CD4-positive, alpha-beta memory T cell (primary cell): ENCODE measurements around the gene ZNF324. TPM values are rescaled to one million over a fixed set of nuclear protein-coding genes. Genes with fewer than 3 reads are reported as not detected.

Source experiments
- CTCF ChIA-PET: fragments of 350-600 bp; sonication (Branson Sonifier 250); formaldehyde crosslinking; loops from one replicate; lab custom pipeline; 2021; ENCODE audit warnings: inconsistent platforms; ENCODE audit not compliant: partially characterized antibody; lab: Charles Lee
- POLR2A ChIA-PET: fragments of 350-600 bp; sonication (Branson Sonifier 250); formaldehyde crosslinking; loops from one replicate; lab custom pipeline; 2021; ENCODE audit not compliant: partially characterized antibody; lab: Charles Lee
- DNase-seq, 5 donors: peaks; one replicate each; pipeline versions ENCODE4 v3.0.0 to v3.0.0-alpha.2; 2020 to 2022; ENCODE audit warnings: mixed read lengths in 1 of 5
- H3K27ac ChIP-seq: one replicate; pipeline ENCODE4 v1.7.0; 2013; ENCODE audit warnings: low read depth, low read length
- H3K27me3 ChIP-seq: 2 replicates; pipeline ENCODE4 v1.7.0; 2013; ENCODE audit warnings: mild to moderate bottlenecking, low read length, moderate library complexity; ENCODE audit not compliant: insufficient read depth
- H3K36me3 ChIP-seq: 2 replicates; pipeline ENCODE4 v1.7.0; 2013; ENCODE audit warnings: mild to moderate bottlenecking, low read length, moderate library complexity; ENCODE audit not compliant: insufficient read depth
- H3K4me1 ChIP-seq: 2 replicates; pipeline ENCODE4 v1.7.0; 2013; ENCODE audit warnings: mild to moderate bottlenecking, low read length, moderate library complexity; ENCODE audit not compliant: insufficient read depth
- H3K4me3 ChIP-seq, 2 donors: one replicate each; pipeline ENCODE4 v1.7.0; 2013; ENCODE audit warnings: low read length in 2 of 2, mild to moderate bottlenecking in 1 of 2
- H3K9me3 ChIP-seq, 2 donors: one replicate each; pipeline ENCODE4 v1.7.0; 2013; ENCODE audit warnings: low read length in 2 of 2, control low read depth in 1 of 2; ENCODE audit not compliant: control insufficient read depth in 1 of 2
- H3K27ac Mint-ChIP-seq, 7 donors: one replicate each; pipeline ENCODE4 v1.8.0; 2020 to 2021; ENCODE audit warnings: mixed read lengths in 7 of 7, mild to moderate bottlenecking in 6 of 7, inconsistent platforms in 3 of 7, moderate library complexity in 3 of 7
- H3K27me3 Mint-ChIP-seq, 2 donors: one replicate each; pipeline ENCODE4 v1.8.0; 2020 to 2021; ENCODE audit warnings: mixed read lengths in 2 of 2
- H3K36me3 Mint-ChIP-seq, 2 donors: one replicate each; pipeline ENCODE4 v1.8.0; 2020 to 2021; ENCODE audit warnings: mixed read lengths in 2 of 2, inconsistent platforms in 1 of 2, mild to moderate bottlenecking in 1 of 2
- H3K4me1 Mint-ChIP-seq, 4 donors: one replicate each; pipeline ENCODE4 v1.8.0; 2020 to 2021; ENCODE audit warnings: mixed read lengths in 4 of 4, mild to moderate bottlenecking in 1 of 4
- H3K4me3 Mint-ChIP-seq, 8 donors: one replicate each; pipeline ENCODE4 v1.8.0; 2020 to 2021; ENCODE audit warnings: mixed read lengths in 8 of 8, mild to moderate bottlenecking in 7 of 8, moderate library complexity in 6 of 8, inconsistent platforms in 3 of 8
- H3K9me3 Mint-ChIP-seq, 8 donors: one replicate each; pipeline ENCODE4 v1.8.0; 2020 to 2021; ENCODE audit warnings: mixed read lengths in 8 of 8, mild to moderate bottlenecking in 5 of 8, inconsistent platforms in 3 of 8, moderate library complexity in 1 of 8
- intact Hi-C: fragments of 100-400 bp; cut with micrococcal nuclease; formaldehyde crosslinking; loops from one replicate; pipeline ENCODE4 v1.15.1; 2023
- polyA plus RNA-seq, 2 donors: library from polyadenylated mRNA; unstranded; fragments of 300-500 nt; fragmentation: Illumina TruSeq; gene quantifications; one replicate each; pipeline ENCODE4 v1.2.3, GENCODE V29; 2021
- total RNA-seq, 2 experiments: library from RNA; stranded (reverse); gene quantifications; one replicate each; pipeline ENCODE4 v1.2.3, GENCODE V29; 2021

ZNF324 gene
- total and polyA plus RNA-seq, 4 experiments from 2014 or later, result 5.6 to 27.6 (median 22.3) TPM

GRCh38 chr19:58476498-58477015 is 9.7 kb downstream of the ZNF324 start:
- Histone ChIP-seq H3K27ac (peak overlapping the region; percentile 90), H3K4me1 (peaks cover 17% of the 10 kb centered on the region), H3K36me3 (peaks cover 4% of the 10 kb centered on the region), H3K4me3 (peak overlapping the region; percentile 57 to 94), H3K27me3 (no peaks in the 10 kb centered on the region), H3K9me3 (no peaks in the 10 kb centered on the region)
- peaks cover 9 to 33% (median 19%) of the 10 kb centered on the region in 4 donors for H3K4me1 Mint-ChIP-seq
- intact Hi-C loops, result loop anchor here (1.0 to 5.0 kb wide), 7 partner anchors 23 to 249 kb away; partner anchors contain the start of genes ERVK3-1, MZF1, ZBTB45 and ZNF132
- ChIA-PET CTCF (interaction anchor here (1.0 to 1.8 kb wide), 2 partner anchors 38 to 104 kb away, joined by 3 to 6 read pairs; no protein-coding TSS in a partner anchor), POLR2A (interaction anchor here (1.0 to 1.9 kb wide), 6 partner anchors 20 to 114 kb away, joined by 3 to 11 read pairs (median 4); partner anchors contain the start of genes RPS5, SLC27A5, TRIM28 and ZNF324B)
- DNase-seq, result no peak
- H3K27ac Mint-ChIP-seq, result peak overlapping the region; percentile 92 to 100 (median 99)
- peak overlapping the region; percentile 86 to 98 (median 96) for H3K4me3 Mint-ChIP-seq
- peaks cover 4 to 24% of the 10 kb centered on the region in 2 donors for H3K36me3 Mint-ChIP-seq
- H3K27me3 Mint-ChIP-seq, result no peaks in the 10 kb centered on the region
- H3K9me3 Mint-ChIP-seq, result no peaks in the 10 kb centered on the region

- ChIA-PET CTCF (interaction anchor here (1.0 to 1.8 kb wide), 2 partner anchors 37 to 104 kb away, joined by 3 to 6 read pairs; no protein-coding TSS in a partner anchor), POLR2A (interaction anchor here (1.0 to 1.4 kb wide), 4 partner anchors 20 to 115 kb away, joined by 3 to 4 read pairs (median 4); partner anchors contain the start of genes SLC27A5 and ZNF497)
- H3K4me3 ChIP-seq, result no peak overlapping the region
- DNase-seq, result no peak
- peak overlapping the region; percentile 90 for H3K27ac ChIP-seq
- no peaks in the 10 kb centered on the region for H3K9me3 ChIP-seq
- Mint-ChIP-seq H3K27me3 (no peaks in the 10 kb centered on the region), H3K9me3 (no peaks in the 10 kb centered on the region), H3K27ac (peak overlapping the region; percentile 92 to 100 (median 99)), H3K4me1 (peaks cover 10 to 33% (median 19%) of the 10 kb centered on the region in 4 donors), H3K4me3 (peak overlapping the region; percentile 86 to 98 (median 96)), H3K36me3 (peaks cover 2 to 23% of the 10 kb centered on the region in 2 donors)
- peaks cover 17% of the 10 kb centered on the region for H3K4me1 ChIP-seq
- intact Hi-C loops, result loop anchor here (5.0 kb wide), 2 partner anchors 40 to 250 kb away; partner anchors contain the start of genes ZBTB45 and ZNF544
- peaks cover 4% of the 10 kb centered on the region for H3K36me3 ChIP-seq
- no peaks in the 10 kb centered on the region for H3K27me3 ChIP-seq
Measured at GRCh38 chr19:58477130-58477529, 10.2 kb downstream of the ZNF324 start.

GRCh38 chr19:58477871-58478270 is 11.0 kb downstream of the ZNF324 start:
- Mint-ChIP-seq H3K9me3 (no peaks in the 10 kb centered on the region), H3K4me1 (peaks cover 11 to 33% (median 19%) of the 10 kb centered on the region in 4 donors), H3K4me3 (peak overlapping the region in 1 of 8 donors; percentile 31), H3K27me3 (no peaks in the 10 kb centered on the region), H3K36me3 (peaks cover 0 to 16% of the 10 kb centered on the region in 2 donors), H3K27ac (peak overlapping the region in 3 of 7 donors; percentile 68 to 92 (median 70))
- H3K4me1 ChIP-seq, result peaks cover 17% of the 10 kb centered on the region
- intact Hi-C loops, result loop anchor here (5.0 kb wide), 2 partner anchors 39 to 251 kb away; partner anchors contain the start of genes ZBTB45 and ZNF544
- no peaks in the 10 kb centered on the region for H3K27me3 ChIP-seq
- H3K9me3 ChIP-seq, result no peaks in the 10 kb centered on the region
- ChIA-PET POLR2A (interaction anchor here (1.4 kb wide), 1 partner anchor 35 kb away, joined by 4 read pairs; no protein-coding TSS in a partner anchor), CTCF (no interaction called here)
- H3K27ac ChIP-seq, result no peak overlapping the region
- no peak for DNase-seq
- no peak overlapping the region for H3K4me3 ChIP-seq
- H3K36me3 ChIP-seq, result peaks cover 1% of the 10 kb centered on the region

GRCh38 chr19:58479303-58479702 is 12.4 kb downstream of the ZNF324 start:
- CTCF ChIA-PET, result no interaction called here

GRCh38 chr19:58479736-58480480 is 13.0 kb downstream of the ZNF324 start:
- no peaks in the 10 kb centered on the region for H3K36me3 ChIP-seq
- CTCF ChIA-PET, result no interaction called here

More at GRCh38 chr19:58479303-58479702, 12.4 kb downstream of the ZNF324 start:
- no peak for DNase-seq
- Mint-ChIP-seq H3K4me3 (peak overlapping the region in 1 of 8 donors; percentile 52), H3K27ac (peak overlapping the region in 2 of 7 donors; percentile 71 to 81), H3K36me3 (peaks cover 0 to 13% of the 10 kb centered on the region in 2 donors), H3K27me3 (no peaks in the 10 kb centered on the region), H3K4me1 (peaks cover 11 to 27% (median 19%) of the 10 kb centered on the region in 4 donors), H3K9me3 (no peaks in the 10 kb centered on the region)
- Histone ChIP-seq H3K27ac (no peak overlapping the region), H3K9me3 (no peaks in the 10 kb centered on the region), H3K36me3 (no peaks in the 10 kb centered on the region), H3K4me1 (peaks cover 17% of the 10 kb centered on the region), H3K4me3 (no peak overlapping the region), H3K27me3 (no peaks in the 10 kb centered on the region)
- POLR2A ChIA-PET, result no interaction called here
- intact Hi-C loops, result loop anchor here (5.0 kb wide), 2 partner anchors 38 to 252 kb away; partner anchors contain the start of genes ZBTB45 and ZNF544

GRCh38 chr19:58480481-58480830 is 13.6 kb downstream of the ZNF324 start:
- Mint-ChIP-seq H3K9me3 (no peaks in the 10 kb centered on the region), H3K36me3 (peaks cover 0 to 13% of the 10 kb centered on the region in 2 donors), H3K4me3 (no peak overlapping the region), H3K27me3 (no peaks in the 10 kb centered on the region), H3K4me1 (peaks cover 6 to 17% (median 11%) of the 10 kb centered on the region in 4 donors), H3K27ac (no peak overlapping the region)
- no peak for DNase-seq
- Histone ChIP-seq H3K9me3 (no peaks in the 10 kb centered on the region), H3K4me3 (no peak overlapping the region), H3K27ac (no peak overlapping the region), H3K4me1 (peaks cover 10% of the 10 kb centered on the region), H3K27me3 (no peaks in the 10 kb centered on the region), H3K36me3 (no peaks in the 10 kb centered on the region)
- intact Hi-C loops, result no loop called here
- ChIA-PET CTCF (no interaction called here), POLR2A (interaction anchor here (1.1 kb wide), 1 partner anchor 19 kb away, joined by 3 read pairs; no protein-coding TSS in a partner anchor)

More at GRCh38 chr19:58479736-58480480, 13.0 kb downstream of the ZNF324 start:
- H3K27me3 Mint-ChIP-seq, result no peaks in the 10 kb centered on the region
- peaks cover 9 to 23% (median 16%) of the 10 kb centered on the region in 4 donors for H3K4me1 Mint-ChIP-seq
- Histone ChIP-seq H3K4me3 (no peak overlapping the region), H3K9me3 (no peaks in the 10 kb centered on the region), H3K27ac (no peak overlapping the region), H3K4me1 (peaks cover 16% of the 10 kb centered on the region), H3K27me3 (no peaks in the 10 kb centered on the region)
- H3K9me3 Mint-ChIP-seq, result no peaks in the 10 kb centered on the region
- intact Hi-C loops, result loop anchor here (5.0 kb wide), 2 partner anchors 37 to 253 kb away; partner anchors contain the start of genes ZBTB45 and ZNF544
- DNase-seq, result no peak
- H3K27ac Mint-ChIP-seq, result no peak overlapping the region
- H3K36me3 Mint-ChIP-seq, result peaks cover 0 to 13% of the 10 kb centered on the region in 2 donors
- POLR2A ChIA-PET, result no interaction called here
- no peak overlapping the region for H3K4me3 Mint-ChIP-seq
